22Rv1 (cell line): ENCODE data around the gene TMEM45B.

Source experiments
- H3K27ac ChIP-seq: fragments of 450-650 bp; 2 replicates; pipeline ENCODE4 v1.5.1; 2017
- CTCF ChIP-seq: fragments of 450-650 bp; IDR thresholded peaks from 2 replicates; pipeline ENCODE4 v1.5.1; 2017; ENCODE audit warnings: mild to moderate bottlenecking
- ZFX ChIP-seq: fragments of 450-650 bp; IDR thresholded peaks from 2 replicates; pipeline ENCODE4 v1.6.1; 2017; ENCODE audit warnings: antibody characterized with exemption, borderline replicate concordance

The TMEM45B gene

GRCh38 chr11:129853518-129854231 lies 38.0 kb downstream of the TMEM45B start:
- peak overlapping the region; percentile 77 for H3K27ac ChIP-seq
- TF ChIP-seq CTCF (no peak), ZFX (no peak)

GRCh38 chr11:129854232-129854805 lies 38.7 kb downstream of the TMEM45B start:
- H3K27ac ChIP-seq: peak overlapping the region; percentile 77
- TF ChIP-seq ZFX (no peak), CTCF (no peak)

GRCh38 chr11:129855086-129855485 lies 39.4 kb downstream of the TMEM45B start:
- H3K27ac ChIP-seq: no peak overlapping the region
- no peak for TF ChIP-seq CTCF
- TF ChIP-seq ZFX: no peak

GRCh38 chr11:129856036-129856435 lies 40.4 kb downstream of the TMEM45B start:
- no peak overlapping the region for H3K27ac ChIP-seq
- TF ChIP-seq ZFX (no peak), CTCF (no peak)

- peak overlapping the region; percentile 73 for H3K27ac ChIP-seq
- TF ChIP-seq ZFX: no peak
- TF ChIP-seq CTCF: no peak
Measured at GRCh38 chr11:129861702-129862522, 46.3 kb downstream of the TMEM45B start.

- TF ChIP-seq ZFX: no peak
- no peak for TF ChIP-seq CTCF
Measured at GRCh38 chr11:129864811-129865210, 49.2 kb downstream of the TMEM45B start.

GRCh38 chr11:129865701-129866100 lies 50.1 kb downstream of the TMEM45B start:
- no peak for TF ChIP-seq ZFX
- TF ChIP-seq CTCF: no peak
- no peak overlapping the region for H3K27ac ChIP-seq

More at GRCh38 chr11:129864811-129865210, 49.2 kb downstream of the TMEM45B start:
- H3K27ac ChIP-seq: no peak overlapping the region
